ENCODE measurements around the gene LHX8. TPM values are rescaled to one million over a fixed set of nuclear protein-coding genes. Genes with fewer than 3 reads are reported as not detected.

LHX8 gene
- total RNA-seq: not detected in 2 replicates

- H3K4me3 ChIP-seq (ENCODE audit: low read depth, low read length): no peak within 1 kb of the TSS
- no peaks in the 10 kb centered on the region for H3K36me3 ChIP-seq (ENCODE audit: control insufficient read depth, insufficient read depth, low read length)
- no peak for TF ChIP-seq CTCF (IDR thresholded peaks at IDR 0.05; ENCODE audit: insufficient read depth, low read length, severe bottlenecking)
- FAIRE-seq (no peak), DNase-seq (ENCODE audit: low read depth) (no peak)
- H3K27me3 ChIP-seq (ENCODE audit: control insufficient read depth, insufficient read depth, low read length): peaks cover 67% of the 10 kb centered on the region
Measured at GRCh38 chr1:75133750-75134646, at the start of gene LHX8. Gene LHX8 (plus strand): TSS chr1:75134388. CDS start chr1:75136615, 2,227 bp downstream.

- FAIRE-seq (no peak), DNase-seq (ENCODE audit: low read depth) (no peak)
- no peak overlapping the region for H3K4me3 ChIP-seq (ENCODE audit: low read depth, low read length)
- no peak for TF ChIP-seq CTCF (IDR thresholded peaks at IDR 0.05; ENCODE audit: insufficient read depth, low read length, severe bottlenecking)
- H3K27me3 ChIP-seq (ENCODE audit: control insufficient read depth, insufficient read depth, low read length): no peaks in the 10 kb centered on the region
- H3K36me3 ChIP-seq (ENCODE audit: control insufficient read depth, insufficient read depth, low read length): no peaks in the 10 kb centered on the region
Measured at GRCh38 chr1:75085931-75086330, 48.3 kb upstream of the LHX8 start.

GRCh38 chr1:75087278-75087677, 46.9 kb upstream of the LHX8 start:
- TF ChIP-seq CTCF (IDR thresholded peaks at IDR 0.05; ENCODE audit: insufficient read depth, low read length, severe bottlenecking): no peak
- Histone ChIP-seq H3K4me3 (ENCODE audit: low read depth, low read length) (no peak overlapping the region), H3K36me3 (ENCODE audit: control insufficient read depth, insufficient read depth, low read length) (no peaks in the 10 kb centered on the region), H3K27me3 (ENCODE audit: control insufficient read depth, insufficient read depth, low read length) (no peaks in the 10 kb centered on the region)
- DNase-seq (ENCODE audit: low read depth) (no peak), FAIRE-seq (no peak)

- no peak for TF ChIP-seq CTCF (IDR thresholded peaks at IDR 0.05; ENCODE audit: insufficient read depth, low read length, severe bottlenecking)
- no peaks in the 10 kb centered on the region for H3K36me3 ChIP-seq (ENCODE audit: control insufficient read depth, insufficient read depth, low read length)
- DNase-seq (ENCODE audit: low read depth) (peak; percentile 75), FAIRE-seq (no peak)
- H3K4me3 ChIP-seq (ENCODE audit: low read depth, low read length): no peak overlapping the region
- H3K27me3 ChIP-seq (ENCODE audit: control insufficient read depth, insufficient read depth, low read length): no peaks in the 10 kb centered on the region
Measured at GRCh38 chr1:75092141-75092540, 42.0 kb upstream of the LHX8 start.

GRCh38 chr1:75097654-75098053, 36.5 kb upstream of the LHX8 start:
- FAIRE-seq (no peak), DNase-seq (ENCODE audit: low read depth) (peak; percentile 13)
- Histone ChIP-seq H3K36me3 (ENCODE audit: control insufficient read depth, insufficient read depth, low read length) (no peaks in the 10 kb centered on the region), H3K4me3 (ENCODE audit: low read depth, low read length) (no peak overlapping the region), H3K27me3 (ENCODE audit: control insufficient read depth, insufficient read depth, low read length) (no peaks in the 10 kb centered on the region)
- no peak for TF ChIP-seq CTCF (IDR thresholded peaks at IDR 0.05; ENCODE audit: insufficient read depth, low read length, severe bottlenecking)
